GM18517 (cell line): ENCODE results near the gene AQP3.
"Not testable (repeated sequence)": the region's sequence is repeated elsewhere in the genome, so short reads cannot be mapped to it uniquely, and the experiment has no call there.

Source experiments
- ATAC-seq: cut with Tn5 transposase; IDR thresholded peaks from one replicate; pipeline ENCODE4 v1.9.1; 2021; ENCODE audit warnings: mild to moderate bottlenecking, moderate library complexity; ENCODE audit not compliant: unreplicated experiment

Gene AQP3

GRCh38 chr9:33446946-33447798 lies at the start of gene AQP3:
AQP3 (minus strand) TSS chr9:33447593; CDS start chr9:33447530, 63 bp downstream.
- no peak for ATAC-seq

DNA sequence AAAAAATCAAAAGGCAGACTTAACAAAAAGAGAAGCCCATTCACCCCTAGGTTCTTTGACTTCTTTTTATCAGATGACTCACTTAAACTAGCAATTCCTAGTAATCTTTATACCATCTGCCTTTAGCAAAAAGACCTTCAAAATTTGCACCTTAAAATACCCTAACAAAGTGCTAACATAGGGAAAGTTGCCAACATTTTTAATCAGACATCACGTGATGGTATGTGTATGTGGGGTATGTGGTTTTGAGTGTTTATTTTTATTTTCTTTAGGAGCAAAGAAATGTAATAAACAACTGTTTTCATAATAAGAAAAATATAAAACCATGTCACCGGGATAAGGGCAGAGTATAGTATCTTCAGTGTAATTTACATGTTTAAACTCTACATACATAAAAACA lies 46.4 kb upstream of the AQP3 start:
- ATAC-seq, result not testable (repeated sequence)

GRCh38 chr9:33489066-33489465 lies 41.7 kb upstream of the AQP3 start:
- no peak for ATAC-seq

- not testable (repeated sequence) for ATAC-seq
Measured at GRCh38 chr9:33485312-33485711, 37.9 kb upstream of the AQP3 start.

- no peak for ATAC-seq
Measured at GRCh38 chr9:33480976-33481375, 33.6 kb upstream of the AQP3 start.

DNA sequence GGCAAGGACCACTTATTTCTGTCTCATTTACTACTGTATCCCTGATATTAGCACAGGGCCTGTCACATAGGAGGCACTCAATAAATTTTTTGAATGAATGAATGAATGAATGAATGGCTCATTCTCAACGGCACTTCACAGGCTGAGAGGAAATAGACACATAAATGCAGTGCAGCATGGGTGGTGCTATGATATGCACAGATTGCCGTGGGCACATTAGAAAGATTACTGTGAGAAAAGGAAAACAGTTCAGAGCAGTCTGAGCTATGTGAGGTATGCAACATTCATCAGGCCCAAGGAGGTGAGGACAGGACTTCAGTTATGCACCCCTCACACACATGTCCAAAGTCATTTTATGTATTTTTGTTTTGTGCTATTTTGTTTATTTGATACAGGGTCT lies 32.7 kb upstream of the AQP3 start:
- ATAC-seq, result no peak

GRCh38 chr9:33476503-33476902 lies 29.1 kb upstream of the AQP3 start:
- ATAC-seq, result no peak

DNA sequence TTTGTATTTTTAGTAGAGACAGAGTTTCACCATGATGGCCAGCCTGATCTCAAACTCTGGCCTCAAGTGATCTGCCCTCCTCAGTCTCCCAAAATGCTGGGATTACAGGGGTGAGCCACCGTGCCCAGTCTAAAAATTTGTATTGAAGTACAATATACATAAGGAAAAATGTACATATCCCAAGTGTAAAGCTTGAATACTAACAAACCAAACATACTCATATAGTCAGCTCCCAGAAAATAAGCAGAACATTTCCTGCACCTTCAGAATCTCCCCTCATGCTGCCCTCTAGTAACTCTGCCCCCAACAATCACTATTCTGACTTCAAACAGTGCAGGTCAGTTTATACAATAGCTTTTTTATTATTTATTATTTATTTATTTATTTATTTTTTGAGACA lies 28.0 kb upstream of the AQP3 start:
- no peak for ATAC-seq

DNA sequence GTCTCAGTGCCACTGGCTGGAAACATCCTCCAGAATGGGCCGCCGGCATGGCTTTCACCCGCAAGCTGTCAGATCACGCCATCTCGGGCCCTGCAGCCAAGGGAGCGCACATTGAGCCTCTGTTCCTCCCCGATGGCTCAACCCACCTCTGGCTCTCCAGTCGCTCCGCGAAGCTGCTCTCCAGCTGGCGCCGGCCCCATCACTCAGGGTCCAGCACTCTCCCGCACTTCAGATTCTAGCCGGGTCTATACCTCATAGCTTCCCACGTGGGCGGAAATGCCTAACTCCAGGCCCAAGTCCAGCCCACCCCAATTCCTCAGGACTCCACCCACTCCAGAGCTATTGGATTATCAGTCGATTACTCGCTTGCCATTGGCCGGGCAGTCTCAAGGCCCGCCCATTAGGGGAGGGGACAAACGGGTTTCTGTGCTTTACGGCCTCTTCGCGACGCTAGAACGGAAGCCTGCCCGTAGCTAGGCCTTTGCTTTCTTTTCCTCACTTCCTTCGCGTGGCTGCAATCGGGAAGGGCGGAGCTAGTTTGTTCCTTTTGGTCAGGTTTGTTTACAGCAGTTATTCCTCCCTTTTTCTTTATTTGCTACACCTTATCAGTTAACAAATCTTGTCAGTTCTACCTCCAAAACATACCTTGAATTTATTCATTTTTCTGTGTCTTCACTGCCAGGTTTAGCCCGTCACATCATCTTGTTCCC lies 26.4 kb upstream of the AQP3 start, which contains the start of gene NOL6:
TSS of gene NOL6 (minus strand) at position 282 of the 710 bp plus-strand sequence. CDS start at position 200, 82 bp downstream.
- peak; percentile 96 for ATAC-seq

GRCh38 chr9:33472881-33473615 lies 25.7 kb upstream of the AQP3 start:
- no peak for ATAC-seq

DNA sequence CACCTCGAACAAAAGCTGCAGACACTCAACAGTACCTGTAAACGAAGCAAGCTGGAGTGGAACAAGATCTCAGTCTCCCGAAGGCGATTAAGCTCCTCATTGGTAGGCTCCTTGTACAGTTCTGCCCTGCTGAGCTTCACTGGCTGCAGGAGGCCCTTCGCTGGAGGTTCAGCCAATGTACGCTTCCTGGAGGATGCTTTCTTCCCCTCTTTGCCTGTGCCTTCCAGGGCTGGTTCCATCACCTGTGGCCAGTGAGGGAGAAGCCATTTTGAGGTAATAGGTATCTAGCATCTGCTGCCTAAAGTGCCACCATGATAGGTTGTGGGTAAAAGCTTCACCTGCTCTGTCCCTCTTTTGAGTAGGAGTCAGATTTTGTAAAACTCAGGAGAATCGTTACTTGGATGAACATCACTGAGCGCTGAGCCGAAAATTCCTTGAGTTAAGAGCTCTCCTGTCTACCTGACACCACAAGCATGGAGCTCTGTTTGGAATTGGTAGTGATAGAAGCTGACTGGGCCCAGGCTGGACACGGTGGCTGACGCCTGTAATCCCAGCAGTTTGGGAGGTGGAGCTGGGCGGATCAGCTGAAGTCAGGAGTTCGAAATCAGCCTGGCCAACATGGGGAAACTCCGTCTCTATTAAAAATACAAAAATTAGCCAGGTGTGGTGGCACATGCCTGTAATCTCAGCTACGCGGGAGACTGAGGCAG lies 24.9 kb upstream of the AQP3 start:
- ATAC-seq, result no peak

GRCh38 chr9:33471361-33471760 lies 24.0 kb upstream of the AQP3 start:
- ATAC-seq, result no peak

DNA sequence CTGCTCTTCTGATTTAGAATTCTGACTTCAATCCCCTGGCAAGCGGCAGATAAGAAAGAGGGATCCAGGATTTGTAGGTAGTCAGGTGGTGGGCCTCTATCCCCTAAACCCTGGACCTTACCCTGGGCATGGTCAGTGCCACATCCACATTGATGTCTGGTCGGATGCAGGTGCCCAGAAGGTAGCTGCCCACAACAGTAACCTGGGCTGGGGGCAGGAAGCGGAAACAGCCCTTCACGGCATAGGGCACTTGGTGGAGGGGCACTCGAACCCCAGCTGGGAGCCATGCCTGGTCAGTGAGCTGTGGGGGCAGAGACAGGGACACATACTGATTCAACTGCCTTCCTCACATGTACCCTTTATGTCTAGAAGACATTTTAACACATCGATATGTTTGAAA lies 22.5 kb upstream of the AQP3 start:
- no peak for ATAC-seq

GRCh38 chr9:33468797-33469621 lies 21.6 kb upstream of the AQP3 start:
- no peak for ATAC-seq

DNA sequence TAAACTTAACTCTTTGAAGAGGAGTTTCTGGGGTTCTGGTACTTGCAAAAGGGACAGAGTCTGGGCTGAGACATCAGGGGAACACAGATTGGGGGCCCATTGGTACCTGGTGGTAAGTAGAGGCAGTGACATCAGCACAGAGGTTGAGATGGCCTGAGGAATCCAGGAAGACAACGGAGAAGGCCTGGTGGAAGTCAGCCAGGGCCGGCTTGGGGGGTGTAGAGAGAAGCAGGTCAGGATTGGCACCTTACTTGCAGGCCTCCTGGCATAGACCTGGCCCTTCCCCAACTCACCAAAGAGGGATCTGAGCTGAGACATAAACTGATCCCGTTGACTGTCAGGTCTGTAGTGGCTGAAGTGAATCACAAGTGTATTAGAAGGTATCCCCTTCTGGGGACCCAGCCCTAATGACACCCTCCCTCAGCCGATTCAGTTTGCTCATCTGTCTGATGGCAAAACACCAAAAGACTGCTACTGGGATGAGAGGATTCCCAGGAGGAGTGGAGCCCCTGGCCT lies 20.9 kb upstream of the AQP3 start:
- ATAC-seq, result no peak

DNA sequence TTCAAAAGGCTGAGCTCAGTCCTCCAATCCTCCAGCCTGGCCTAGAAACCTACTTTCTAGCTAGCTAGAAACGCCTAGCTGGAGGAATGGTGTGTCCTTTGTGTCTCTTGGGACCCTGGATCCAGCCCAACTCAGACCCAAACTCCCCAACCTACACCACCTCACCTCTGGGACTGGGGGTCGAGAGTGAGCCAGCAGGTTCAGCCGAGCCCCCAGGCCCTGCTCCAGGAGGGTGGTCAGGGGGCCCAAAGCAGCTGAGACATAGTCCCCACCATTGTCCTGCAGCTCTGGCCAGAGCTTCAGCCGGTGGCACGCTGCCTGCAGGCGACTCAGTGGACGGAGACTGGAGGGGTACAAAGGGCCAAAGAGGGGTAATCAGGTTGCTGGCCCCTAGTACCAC lies 20.1 kb upstream of the AQP3 start:
- ATAC-seq, result no peak

GRCh38 chr9:33466565-33467495 lies 19.4 kb upstream of the AQP3 start:
- no peak for ATAC-seq
